BJ (cell line): Measurements from ENCODE around the gene NR2C1. TPM values are rescaled to one million over a fixed set of nuclear protein-coding genes. Genes with fewer than 3 reads are reported as not detected.
"Not testable (repeated sequence)": the region's sequence is repeated elsewhere in the genome, so short reads cannot be mapped to it uniquely, and the experiment has no call there.

Experiments
- CTCF ChIA-PET: fragments of 350-600 bp; formaldehyde crosslinking; extraction: SDS; loops from one replicate; lab custom pipeline; 2021; ENCODE audit warnings: antibody characterized with exemption, inconsistent platforms; lab: Yijun Ruan, JAX
- POLR2A ChIA-PET: fragments of 300-600 bp; sonication (Branson Sonifier 250); formaldehyde crosslinking; extraction: SDS; loops from one replicate; lab custom pipeline; 2021; ENCODE audit warnings: antibody characterized with exemption; lab: Charles Lee
- DNase-seq: peaks from one replicate; pipeline ENCODE4 v3.0.0-alpha.2; 2011; ENCODE audit warnings: low read depth
- H3K27me3 ChIP-seq: 2 replicates; pipeline ENCODE4 v1.6.0; 2011; ENCODE audit warnings: low read length; ENCODE audit not compliant: control insufficient read depth, insufficient read depth
- H3K36me3 ChIP-seq: 2 replicates; pipeline ENCODE4 v1.5.1; 2011; ENCODE audit warnings: low read length; ENCODE audit not compliant: control insufficient read depth, insufficient read depth
- H3K4me3 ChIP-seq: 2 replicates; pipeline ENCODE4 v1.5.1; 2011; ENCODE audit warnings: low read depth, mild to moderate bottlenecking, control low read depth, low read length
- CTCF ChIP-seq: IDR thresholded peaks from 2 replicates; pipeline ENCODE4 v1.5.1; 2011; ENCODE audit warnings: low read depth, mild to moderate bottlenecking, control low read depth, inconsistent platforms, low read length, moderate library complexity; ENCODE audit not compliant: insufficient read depth
- polyA plus RNA-seq: library from polyadenylated mRNA; depleted of rRNA; stranded (reverse); fragments of >200 nt; gene quantifications from 2 replicates; pipeline ENCODE4 v1.2.3, GENCODE V29; 2011

Gene NR2C1
- polyA plus RNA-seq, 1 experiment: 12.1 TPM

- ChIA-PET POLR2A (no interaction called here), CTCF (no interaction called here)
- H3K36me3 ChIP-seq: no peaks in the 10 kb centered on the region
- no peaks in the 10 kb centered on the region for H3K27me3 ChIP-seq
- DNase-seq: no peak
- H3K4me3 ChIP-seq: no peak overlapping the region
- TF ChIP-seq CTCF: no peak
Measured at GRCh38 chr12:94997726-94998125, 75.7 kb downstream of the NR2C1 start.

DNA sequence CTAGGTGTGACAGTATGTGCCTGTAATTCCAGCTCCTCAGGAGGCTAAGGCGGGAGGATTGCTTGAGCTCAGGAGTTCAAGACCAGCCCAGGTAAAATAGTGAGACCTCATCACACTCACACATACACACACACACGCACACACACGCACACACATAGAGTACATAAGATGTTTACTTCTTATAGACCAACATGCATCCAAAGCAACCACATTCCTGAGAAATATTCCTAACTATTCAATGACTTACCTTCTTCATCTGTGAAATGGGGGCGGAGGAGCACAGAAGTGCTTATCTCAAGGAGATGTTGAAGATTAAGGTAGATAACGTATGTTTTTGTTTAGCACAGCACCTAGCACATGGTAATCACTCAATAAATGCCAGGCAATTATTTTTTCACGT lies 76.4 kb downstream of the NR2C1 start:
- no peaks in the 10 kb centered on the region for H3K27me3 ChIP-seq
- no peak for TF ChIP-seq CTCF
- CTCF ChIA-PET: no interaction called here
- no peak overlapping the region for H3K4me3 ChIP-seq
- POLR2A ChIA-PET: no interaction called here
- no peak for DNase-seq
- peaks cover 2% of the 10 kb centered on the region; the same call in 1 of the 2 replicates for H3K36me3 ChIP-seq

- peak; percentile 23 for DNase-seq
- no peaks in the 10 kb centered on the region for H3K27me3 ChIP-seq
- CTCF ChIA-PET: interaction anchor here (1.3 to 1.4 kb wide), 2 partner anchors 9 to 12 kb away, joined by 3 read pairs; partner anchors contain the start of gene NDUFA12
Measured at GRCh38 chr12:94994312-94994711, 79.1 kb downstream of the NR2C1 start.

DNA sequence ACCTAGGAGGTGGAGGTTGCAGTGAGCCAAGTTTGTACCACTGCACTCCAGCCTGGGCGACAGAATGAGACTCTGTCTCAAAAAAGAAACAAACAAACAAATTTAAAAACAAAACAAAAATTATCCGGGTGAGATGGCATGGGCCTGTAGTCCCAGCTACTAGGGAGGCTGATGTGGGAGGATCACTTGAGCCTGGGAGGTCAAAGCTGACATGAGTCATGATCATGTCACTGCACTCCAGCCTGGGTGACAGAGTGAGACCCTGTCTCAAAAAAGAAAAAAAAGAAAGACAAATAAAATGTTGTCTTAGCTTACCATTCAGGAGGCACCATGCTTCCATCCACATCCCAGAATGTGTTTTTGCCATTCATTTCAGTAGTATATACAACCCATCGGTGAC lies 79.6 kb downstream of the NR2C1 start:
- CTCF ChIA-PET: interaction anchor here (1.3 to 1.4 kb wide), 2 partner anchors 10 to 12 kb away, joined by 3 read pairs; partner anchors contain the start of gene NDUFA12

More at GRCh38 chr12:94994312-94994711, 79.1 kb downstream of the NR2C1 start:
- Histone ChIP-seq H3K36me3 (peaks cover 2% of the 10 kb centered on the region; the same call in 1 of the 2 replicates), H3K4me3 (no peak overlapping the region)
- TF ChIP-seq CTCF: peak; percentile 7; the same call in 1 of the 2 replicates
- POLR2A ChIA-PET: no interaction called here

GRCh38 chr12:94990222-94990621 lies 83.2 kb downstream of the NR2C1 start:
- peaks cover 2% of the 10 kb centered on the region; the same call in 1 of the 2 replicates for H3K36me3 ChIP-seq
- no peak for DNase-seq
- no peaks in the 10 kb centered on the region for H3K27me3 ChIP-seq
- H3K4me3 ChIP-seq: no peak overlapping the region
- CTCF ChIA-PET: interaction anchor here (0.7 kb wide), 1 partner anchor 13 kb away, joined by 3 read pairs; the partner anchor contains the start of gene NDUFA12
- TF ChIP-seq CTCF: no peak
- POLR2A ChIA-PET: no interaction called here

More for the DNA sequence above, 79.6 kb downstream of the NR2C1 start:
- DNase-seq, H3K4me3 ChIP-seq, POLR2A ChIA-PET, H3K36me3 ChIP-seq, H3K27me3 ChIP-seq: not testable (repeated sequence)

GRCh38 chr12:94988471-94988870 lies 84.9 kb downstream of the NR2C1 start:
- Histone ChIP-seq H3K36me3 (peaks cover 2% of the 10 kb centered on the region; the same call in 1 of the 2 replicates), H3K27me3 (no peaks in the 10 kb centered on the region), H3K4me3 (no peak overlapping the region)
- ChIA-PET CTCF (interaction anchor here (1.0 kb wide), 1 partner anchor 11 kb away, joined by 3 read pairs; no protein-coding TSS in a partner anchor), POLR2A (no interaction called here)
- DNase-seq: no peak
- no peak for TF ChIP-seq CTCF
